Kidney (tissue), 14 donors: ENCODE measurements around the gene C8A. TPM values are rescaled to one million over a fixed set of nuclear protein-coding genes. Genes with fewer than 3 reads are reported as not detected.

Experiments
- DNase-seq, 5 donors: peaks; one replicate each; pipeline ENCODE4 v3.0.0-alpha.2; 2013 to 2020
- FAIRE-seq: peaks from 2 replicates; lab custom pipeline; 2012; peaks lifted over from hg19 to GRCh38; lab: Jason Lieb, UNC
- H3K27ac ChIP-seq, 2 donors: one replicate each; pipeline ENCODE4 v1.7.0; 2013; ENCODE audit warnings: low read depth in 2 of 2, low read length in 2 of 2, inconsistent platforms in 1 of 2
- H3K27me3 ChIP-seq: one replicate; pipeline ENCODE4 v1.7.1; 2013; ENCODE audit warnings: low read length, inconsistent platforms; ENCODE audit not compliant: control insufficient read depth, insufficient read depth
- H3K36me3 ChIP-seq, 3 donors: one replicate each; pipeline versions ENCODE4 v1.7.0 to v1.7.1; 2013; ENCODE audit warnings: low read length in 3 of 3, control low read depth in 1 of 3, inconsistent platforms in 1 of 3; ENCODE audit not compliant: insufficient read depth in 3 of 3, control insufficient read depth in 2 of 3
- H3K4me1 ChIP-seq, 3 donors: one replicate each; pipeline versions ENCODE4 v1.7.0 to v1.7.1; 2013; ENCODE audit warnings: low read length in 3 of 3, inconsistent platforms in 1 of 3, low read depth in 1 of 3; ENCODE audit not compliant: control insufficient read depth in 2 of 3, insufficient read depth in 2 of 3
- H3K4me3 ChIP-seq, 3 donors: one replicate each; pipeline versions ENCODE4 v1.7.0 to v1.8.1; 2013; ENCODE audit warnings: low read length in 3 of 3, control low read depth in 1 of 3, inconsistent platforms in 1 of 3
- H3K9ac ChIP-seq, 3 donors: one replicate each; pipeline versions ENCODE4 v1.7.0 to v1.7.1; 2013; ENCODE audit warnings: low read length in 3 of 3, control low read depth in 1 of 3, inconsistent platforms in 1 of 3
- H3K9me3 ChIP-seq, 3 donors: one replicate each; pipeline versions ENCODE4 v1.7.0 to v1.7.1; 2013; ENCODE audit warnings: low read length in 3 of 3, control low read depth in 1 of 3, inconsistent platforms in 1 of 3; ENCODE audit not compliant: control insufficient read depth in 2 of 3, insufficient read depth in 1 of 3
- CTCF ChIP-seq: IDR thresholded peaks from 3 replicates; pipeline ENCODE4 v1.5.1; 2012; ENCODE audit warnings: mild to moderate bottlenecking, moderate library complexity, borderline replicate concordance; ENCODE audit not compliant: insufficient read depth; ENCODE audit errors: extremely low read depth
- intact Hi-C: fragments of 100-400 bp; cut with DNase I; formaldehyde crosslinking; loops from one replicate; pipeline ENCODE4 v1.11.1; 2022
- polyA plus RNA-seq: library from polyadenylated mRNA; stranded (reverse); fragments of 350-450 nt; fragmentation: Illumina TruSeq; extraction: RNeasy Lipid Tissue Mini Kit (QIAGEN cat#74804); gene quantifications from one replicate; pipeline ENCODE4 v1.2.3, GENCODE V29; 2014; ENCODE audit warnings: low read depth, low replicate concordance; ENCODE audit not compliant: insufficient read depth
- total RNA-seq: library from RNA; stranded (reverse); fragmentation: NEBNext Ultra II Directional; extraction: Animal tissue kit (Norgen Biotek cat#: 25700); gene quantifications from one replicate; pipeline ENCODE4 v1.2.1, GENCODE V29; 2021
- donor health status: control.
- donor health status: control.
- donor health status: control.
- donor health status: control.
- donor health status: control.
- donor health status: DM: yes; HTN: yes; CAD: no.
- donor health status: Normal renal cell carcinoma (clear cell type).

Gene C8A
- total and polyA plus RNA-seq, 2 donors from 2014 or later: 0.09 TPM; not detected in 1

GRCh38 chr1:56964349-56965017, 109.9 kb downstream of the C8A start:
- FAIRE-seq: no peak

GRCh38 chr1:56965191-56965590, 110.6 kb downstream of the C8A start:
- H3K27ac ChIP-seq: no peak overlapping the region
- H3K27me3 ChIP-seq: no peaks in the 10 kb centered on the region
- no peaks in the 10 kb centered on the region for H3K9me3 ChIP-seq
- H3K36me3 ChIP-seq: no peaks in the 10 kb centered on the region
- DNase-seq (no peak), FAIRE-seq (no peak)
- H3K4me3 ChIP-seq: no peak overlapping the region
- TF ChIP-seq CTCF: no peak
- H3K9ac ChIP-seq: no peak overlapping the region
- intact Hi-C loops: no loop called here
- H3K4me1 ChIP-seq: peaks cover 0 to 6% (median 0%) of the 10 kb centered on the region in 3 donors

More at GRCh38 chr1:56964349-56965017, 109.9 kb downstream of the C8A start:
- no peaks in the 10 kb centered on the region for H3K36me3 ChIP-seq
- H3K9ac ChIP-seq: no peak overlapping the region
- intact Hi-C loops: no loop called here
- no peak overlapping the region for H3K4me3 ChIP-seq
- H3K9me3 ChIP-seq: no peaks in the 10 kb centered on the region
- H3K27ac ChIP-seq: no peak overlapping the region
- H3K27me3 ChIP-seq: no peaks in the 10 kb centered on the region
- H3K4me1 ChIP-seq: peaks cover 0 to 6% (median 0%) of the 10 kb centered on the region in 3 donors
- no peak for DNase-seq
- no peak for TF ChIP-seq CTCF

- Histone ChIP-seq H3K4me1 (peaks cover 0 to 6% (median 0%) of the 10 kb centered on the region in 3 donors), H3K27me3 (no peaks in the 10 kb centered on the region), H3K27ac (no peak within 1 kb of the TSS), H3K9ac (no peak within 1 kb of the TSS), H3K9me3 (no peaks in the 10 kb centered on the region), H3K36me3 (no peaks in the 10 kb centered on the region), H3K4me3 (no peak within 1 kb of the TSS)
- TF ChIP-seq CTCF: no peak
- DNase-seq (no peak), FAIRE-seq (no peak)
- intact Hi-C loops: no loop called here
These were observed 111.5 kb downstream of the C8A start, which contains the start of gene C8B for GRCh38 chr1:56965916-56966697. Gene C8B, minus strand, starts transcription at chr1:56966015. Its CDS starts 67 bp downstream, at chr1:56965948.
